MM.1S (cell line): ENCODE data around the gene SELENON.

Experiments used
- DNase-seq: peaks from one replicate; pipeline ENCODE4 v3.0.0-alpha.2; 2015
- H2AFZ ChIP-seq: fragments of 300-600 bp; sonication (generic); 2 replicates; pipeline ENCODE4 v1.6.0; 2016; ENCODE audit warnings: antibody characterized with exemption, low read length
- H3F3A ChIP-seq: fragments of 300-600 bp; sonication (generic); 2 replicates; pipeline ENCODE4 v1.6.1; 2016; ENCODE audit warnings: mild to moderate bottlenecking, antibody characterized with exemption, low read length, moderate library complexity, mixed read lengths; ENCODE audit not compliant: insufficient read depth
- H3K27ac ChIP-seq: fragments of 300-600 bp; sonication (generic); 2 replicates; pipeline ENCODE4 v1.5.1; 2016; ENCODE audit warnings: mild to moderate bottlenecking, low read length
- H3K27me3 ChIP-seq: fragments of 300-600 bp; sonication (generic); replicated peaks from 2 replicates; pipeline ENCODE4 v1.6.0; 2016; ENCODE audit warnings: low read length; ENCODE audit not compliant: insufficient read depth
- H3K36me3 ChIP-seq: fragments of 300-600 bp; sonication (generic); replicated peaks from 2 replicates; pipeline ENCODE4 v1.6.1; 2016; ENCODE audit warnings: mild to moderate bottlenecking, low read length, mixed read lengths; ENCODE audit not compliant: insufficient read depth
- H3K4me1 ChIP-seq: fragments of 300-600 bp; sonication (generic); 2 replicates; pipeline ENCODE4 v1.6.1; 2016; ENCODE audit warnings: low read length, mixed read lengths
- H3K4me2 ChIP-seq: fragments of 300-600 bp; sonication (generic); 2 replicates; pipeline ENCODE4 v1.6.0; 2016; ENCODE audit warnings: low read depth, low read length
- H3K4me3 ChIP-seq: fragments of 300-600 bp; sonication (generic); 2 replicates; pipeline ENCODE4 v1.5.1; 2016; ENCODE audit warnings: low read length, mixed read lengths
- H3K79me2 ChIP-seq: fragments of 300-600 bp; sonication (generic); 2 replicates; pipeline ENCODE4 v1.6.1; 2016; ENCODE audit warnings: mixed run types, low read length, mixed read lengths
- H3K9ac ChIP-seq: fragments of 300-600 bp; sonication (generic); 2 replicates; pipeline ENCODE4 v1.6.1; 2016; ENCODE audit warnings: low read length, mixed read lengths
- H3K9me2 ChIP-seq: fragments of 300-600 bp; sonication (generic); replicated peaks from 2 replicates; pipeline ENCODE4 v1.6.1; 2016; ENCODE audit warnings: mild to moderate bottlenecking, low read length, mixed read lengths; ENCODE audit not compliant: insufficient read depth
- H3K9me3 ChIP-seq: fragments of 300-600 bp; sonication (generic); replicated peaks from 2 replicates; pipeline ENCODE4 v1.6.1; 2016; ENCODE audit warnings: mild to moderate bottlenecking, low read length, mixed read lengths; ENCODE audit not compliant: insufficient read depth
- H4K20me1 ChIP-seq: fragments of 300-600 bp; sonication (generic); 2 replicates; pipeline ENCODE4 v1.6.1; 2016; ENCODE audit warnings: mild to moderate bottlenecking, low read length, moderate library complexity, mixed read lengths; ENCODE audit not compliant: insufficient read depth
- EZH2 ChIP-seq: fragments of 300-600 bp; sonication (generic); optimal IDR thresholded peaks from 2 replicates; pipeline ENCODE3; 2017; ENCODE audit warnings: low read depth, mild to moderate bottlenecking, antibody characterized with exemption, low read length, mixed read lengths
- EZH2phosphoT487 ChIP-seq: fragments of 300-600 bp; sonication (generic); IDR thresholded peaks from 2 replicates; pipeline ENCODE4 v1.6.1; 2018; ENCODE audit warnings: antibody characterized with exemption, low read length
- TF ChIP-seq, protein P1 (sequence below): fragments of 300-600 bp; sonication (generic); IDR thresholded peaks from 2 replicates; pipeline ENCODE4 v1.5.1; 2016; ENCODE audit warnings: antibody characterized with exemption, low read length, mixed read lengths

SELENON gene, protein sequence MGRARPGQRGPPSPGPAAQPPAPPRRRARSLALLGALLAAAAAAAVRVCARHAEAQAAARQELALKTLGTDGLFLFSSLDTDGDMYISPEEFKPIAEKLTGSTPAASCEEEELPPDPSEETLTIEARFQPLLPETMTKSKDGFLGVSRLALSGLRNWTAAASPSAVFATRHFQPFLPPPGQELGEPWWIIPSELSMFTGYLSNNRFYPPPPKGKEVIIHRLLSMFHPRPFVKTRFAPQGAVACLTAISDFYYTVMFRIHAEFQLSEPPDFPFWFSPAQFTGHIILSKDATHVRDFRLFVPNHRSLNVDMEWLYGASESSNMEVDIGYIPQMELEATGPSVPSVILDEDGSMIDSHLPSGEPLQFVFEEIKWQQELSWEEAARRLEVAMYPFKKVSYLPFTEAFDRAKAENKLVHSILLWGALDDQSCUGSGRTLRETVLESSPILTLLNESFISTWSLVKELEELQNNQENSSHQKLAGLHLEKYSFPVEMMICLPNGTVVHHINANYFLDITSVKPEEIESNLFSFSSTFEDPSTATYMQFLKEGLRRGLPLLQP

DNA sequence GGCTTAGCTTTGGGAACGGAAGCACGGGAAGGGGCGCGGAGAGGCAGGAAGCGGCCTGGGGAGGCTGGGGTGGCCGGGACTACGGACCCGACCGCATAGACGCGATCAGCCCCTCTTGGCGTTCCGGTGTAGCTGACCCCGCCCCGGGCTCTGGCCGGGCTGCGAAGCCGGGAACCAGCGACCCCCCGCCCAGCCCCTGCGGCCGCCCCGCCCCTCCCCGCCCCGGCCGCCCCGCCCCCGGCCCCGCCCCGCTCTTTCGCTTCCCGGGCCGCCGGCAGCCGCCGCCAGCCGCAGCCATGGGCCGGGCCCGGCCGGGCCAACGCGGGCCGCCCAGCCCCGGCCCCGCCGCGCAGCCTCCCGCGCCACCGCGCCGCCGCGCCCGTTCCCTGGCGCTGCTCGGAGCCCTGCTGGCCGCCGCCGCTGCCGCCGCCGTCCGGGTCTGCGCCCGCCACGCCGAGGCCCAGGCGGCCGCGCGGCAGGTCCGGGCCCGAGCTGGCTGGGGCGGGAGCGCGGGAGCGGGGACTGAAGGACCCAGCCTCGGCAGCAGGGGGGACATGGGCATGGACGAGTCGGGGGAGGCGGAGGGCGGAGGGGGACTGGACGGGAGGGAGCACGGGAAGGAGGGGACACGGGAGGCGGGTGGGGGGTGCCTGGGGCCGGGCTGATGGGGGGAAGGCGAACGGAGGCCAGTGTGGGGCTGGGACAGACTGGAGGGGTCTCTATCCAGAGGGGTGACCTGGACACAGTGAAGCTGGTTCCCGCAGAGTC lies at the start of gene SELENON:
Gene SELENON, plus strand, starts transcription at position 259 of the 768 bp plus-strand sequence. Its CDS starts 38 bp downstream, at position 297.
- Histone ChIP-seq H3F3A (no peaks in the 10 kb centered on the region; the same call in 1 of the 2 replicates), H3K9me2 (no peaks in the 10 kb centered on the region), H3K4me2 (peak within 1 kb of the TSS; percentile 90), H4K20me1 (no peaks in the 10 kb centered on the region), H3K4me1 (peaks cover 18% of the 10 kb centered on the region), H3K9me3 (no peaks in the 10 kb centered on the region), H3K79me2 (no peaks in the 10 kb centered on the region), H3K27me3 (no peaks in the 10 kb centered on the region), H3K36me3 (no peaks in the 10 kb centered on the region), H3K9ac (peak within 1 kb of the TSS; percentile 45; the same call in 1 of the 2 replicates), H3K27ac (no peak within 1 kb of the TSS), H2AFZ (peak within 1 kb of the TSS; percentile 85), H3K4me3 (peak within 1 kb of the TSS; percentile 60)
- no peak for DNase-seq
- TF ChIP-seq, protein P1, sequence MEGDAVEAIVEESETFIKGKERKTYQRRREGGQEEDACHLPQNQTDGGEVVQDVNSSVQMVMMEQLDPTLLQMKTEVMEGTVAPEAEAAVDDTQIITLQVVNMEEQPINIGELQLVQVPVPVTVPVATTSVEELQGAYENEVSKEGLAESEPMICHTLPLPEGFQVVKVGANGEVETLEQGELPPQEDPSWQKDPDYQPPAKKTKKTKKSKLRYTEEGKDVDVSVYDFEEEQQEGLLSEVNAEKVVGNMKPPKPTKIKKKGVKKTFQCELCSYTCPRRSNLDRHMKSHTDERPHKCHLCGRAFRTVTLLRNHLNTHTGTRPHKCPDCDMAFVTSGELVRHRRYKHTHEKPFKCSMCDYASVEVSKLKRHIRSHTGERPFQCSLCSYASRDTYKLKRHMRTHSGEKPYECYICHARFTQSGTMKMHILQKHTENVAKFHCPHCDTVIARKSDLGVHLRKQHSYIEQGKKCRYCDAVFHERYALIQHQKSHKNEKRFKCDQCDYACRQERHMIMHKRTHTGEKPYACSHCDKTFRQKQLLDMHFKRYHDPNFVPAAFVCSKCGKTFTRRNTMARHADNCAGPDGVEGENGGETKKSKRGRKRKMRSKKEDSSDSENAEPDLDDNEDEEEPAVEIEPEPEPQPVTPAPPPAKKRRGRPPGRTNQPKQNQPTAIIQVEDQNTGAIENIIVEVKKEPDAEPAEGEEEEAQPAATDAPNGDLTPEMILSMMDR = no peak
- TF ChIP-seq EZH2phosphoT487 (no peak), EZH2 (no peak)

DNA sequence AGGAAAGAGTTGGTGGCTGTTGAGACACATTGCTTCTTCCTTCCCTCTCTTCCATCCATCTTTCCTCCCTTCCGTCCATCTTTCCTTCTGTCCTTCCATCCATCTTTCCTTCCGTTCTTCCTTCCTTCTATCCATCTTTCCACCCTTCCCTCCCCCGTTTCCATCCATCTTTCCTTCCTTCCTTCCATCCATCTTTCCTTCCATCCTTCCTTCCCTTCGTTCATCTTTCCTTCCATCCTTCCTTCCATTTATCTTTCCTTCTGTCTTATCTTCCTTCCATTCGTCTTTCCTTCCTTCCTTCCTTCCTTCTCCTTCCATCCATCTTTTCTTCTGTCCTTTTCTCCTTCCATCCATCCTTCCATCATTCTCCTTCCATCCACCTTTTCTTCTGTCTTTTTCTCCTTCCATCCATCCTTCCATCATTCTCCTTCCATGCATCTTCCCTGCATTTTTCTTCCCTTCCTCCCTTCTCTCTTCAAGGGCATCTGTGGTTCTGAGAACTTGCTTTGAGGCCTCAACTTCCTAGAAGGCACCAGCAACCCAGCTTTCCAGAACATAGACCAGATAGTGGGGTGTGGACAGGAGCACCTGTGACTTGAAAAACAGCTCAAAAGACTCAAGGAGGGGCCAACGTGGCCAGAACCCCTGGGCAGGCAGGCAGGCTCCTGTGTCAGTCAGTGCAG lies 48.9 kb upstream of the SELENON start:
- no peak overlapping the region for H3K27ac ChIP-seq
- H3K27me3 ChIP-seq = no peaks in the 10 kb centered on the region
- H3K9me3 ChIP-seq = no peaks in the 10 kb centered on the region
- no peak for TF ChIP-seq EZH2phosphoT487
- TF ChIP-seq, protein P1 = no peak
- no peak for TF ChIP-seq EZH2
- H3F3A ChIP-seq = no peaks in the 10 kb centered on the region
- no peak for DNase-seq
- no peak overlapping the region for H3K9ac ChIP-seq
- no peak overlapping the region for H2AFZ ChIP-seq
- H3K36me3 ChIP-seq = no peaks in the 10 kb centered on the region
- H4K20me1 ChIP-seq = no peaks in the 10 kb centered on the region
- no peaks in the 10 kb centered on the region for H3K4me1 ChIP-seq
- H3K9me2 ChIP-seq = no peaks in the 10 kb centered on the region
- H3K4me3 ChIP-seq = no peak overlapping the region
- no peak overlapping the region for H3K4me2 ChIP-seq
- H3K79me2 ChIP-seq = no peaks in the 10 kb centered on the region

DNA sequence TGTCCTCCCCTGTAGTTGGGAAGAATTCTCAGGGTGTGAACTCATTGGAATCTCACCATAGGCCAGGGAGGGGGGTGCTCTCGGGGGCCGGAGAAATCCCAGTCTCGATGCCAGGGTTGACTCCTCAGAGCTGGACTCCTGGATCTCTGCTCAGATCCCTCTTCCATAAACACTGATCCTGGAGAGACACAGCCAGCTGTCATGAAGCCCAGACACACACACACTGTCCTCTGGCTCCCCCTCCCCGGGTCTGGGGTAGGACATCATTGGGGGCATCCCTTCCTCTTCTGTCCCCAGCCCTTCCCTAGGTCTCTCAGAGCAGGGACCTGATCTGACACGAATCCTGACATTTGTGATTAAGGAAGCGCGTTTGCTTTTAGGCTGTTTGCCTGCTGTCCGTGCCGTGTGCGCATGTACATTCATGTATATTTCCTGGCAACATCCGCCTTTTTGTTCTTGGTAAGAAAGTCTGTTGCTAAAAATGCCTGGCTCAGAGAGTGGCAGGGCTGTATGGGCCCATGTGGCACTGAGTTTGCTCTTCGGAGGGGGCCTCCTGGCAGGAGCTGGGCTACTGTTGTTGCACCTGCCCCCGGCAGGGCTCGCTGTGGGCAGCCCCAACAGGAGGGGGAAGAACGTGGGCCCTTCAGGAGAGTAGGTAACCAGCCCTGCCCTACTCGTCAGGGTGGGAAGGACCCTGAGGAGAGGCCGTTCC lies 45.4 kb upstream of the SELENON start:
- Histone ChIP-seq H3K27ac (no peak overlapping the region), H3K9ac (no peak overlapping the region), H3K27me3 (no peaks in the 10 kb centered on the region), H3K36me3 (no peaks in the 10 kb centered on the region), H4K20me1 (no peaks in the 10 kb centered on the region), H3K9me2 (no peaks in the 10 kb centered on the region), H2AFZ (no peak overlapping the region), H3K4me1 (no peaks in the 10 kb centered on the region), H3F3A (no peaks in the 10 kb centered on the region), H3K79me2 (no peaks in the 10 kb centered on the region), H3K9me3 (no peaks in the 10 kb centered on the region), H3K4me3 (no peak overlapping the region), H3K4me2 (no peak overlapping the region)
- TF ChIP-seq EZH2 (no peak), EZH2phosphoT487 (no peak)
- TF ChIP-seq, protein P1 = no peak
- DNase-seq = no peak
